ENCODE data around the gene SMIM1.

The SMIM1 gene

GRCh38 chr1:3822421-3822820 lies 49.9 kb downstream of the SMIM1 start:
- Histone ChIP-seq H3K27me3 (ENCODE audit: control insufficient read depth, insufficient read depth, low read length) (no peaks in the 10 kb centered on the region), H3K27ac (no peak overlapping the region), H3K9ac (no peak overlapping the region), H3K4me2 (ENCODE audit: low read length) (no peak overlapping the region), H3K79me2 (no peaks in the 10 kb centered on the region), H3K4me3 (ENCODE audit: low read depth, low read length) (no peak overlapping the region), H3K4me1 (no peaks in the 10 kb centered on the region), H3K36me3 (ENCODE audit: control insufficient read depth, insufficient read depth, low read length) (no peaks in the 10 kb centered on the region), H2AFZ (no peak overlapping the region), H3K9me3 (ENCODE audit: control insufficient read depth, low read length) (no peaks in the 10 kb centered on the region)
- TF ChIP-seq CTCF (IDR thresholded peaks at IDR 0.05), result no peak

GRCh38 chr1:3824650-3825049 lies 52.1 kb downstream of the SMIM1 start:
- H2AFZ ChIP-seq, result no peak overlapping the region
- no peaks in the 10 kb centered on the region for H3K27me3 ChIP-seq (ENCODE audit: control insufficient read depth, insufficient read depth, low read length)
- H3K79me2 ChIP-seq, result no peaks in the 10 kb centered on the region
- no peak overlapping the region for H3K27ac ChIP-seq
- TF ChIP-seq CTCF (IDR thresholded peaks at IDR 0.05), result no peak
- H3K36me3 ChIP-seq (ENCODE audit: control insufficient read depth, insufficient read depth, low read length), result no peaks in the 10 kb centered on the region
- H3K4me2 ChIP-seq (ENCODE audit: low read length), result no peak overlapping the region
- H3K4me1 ChIP-seq, result no peaks in the 10 kb centered on the region
- no peaks in the 10 kb centered on the region for H3K9me3 ChIP-seq (ENCODE audit: control insufficient read depth, low read length)
- H3K4me3 ChIP-seq (ENCODE audit: low read depth, low read length), result no peak overlapping the region
- no peak overlapping the region for H3K9ac ChIP-seq

GRCh38 chr1:3825356-3825755 lies 52.8 kb downstream of the SMIM1 start:
- Histone ChIP-seq H3K36me3 (ENCODE audit: control insufficient read depth, insufficient read depth, low read length) (no peaks in the 10 kb centered on the region), H3K27ac (no peak overlapping the region)

More at GRCh38 chr1:3825356-3825755, 52.8 kb downstream of the SMIM1 start:
- Histone ChIP-seq H3K27me3 (ENCODE audit: control insufficient read depth, insufficient read depth, low read length) (no peaks in the 10 kb centered on the region), H2AFZ (no peak overlapping the region), H3K4me2 (ENCODE audit: low read length) (no peak overlapping the region), H3K9ac (no peak overlapping the region), H3K4me1 (no peaks in the 10 kb centered on the region), H3K9me3 (ENCODE audit: control insufficient read depth, low read length) (no peaks in the 10 kb centered on the region), H3K79me2 (no peaks in the 10 kb centered on the region), H3K4me3 (ENCODE audit: low read depth, low read length) (no peak overlapping the region)
- TF ChIP-seq CTCF (IDR thresholded peaks at IDR 0.05), result no peak
